HepG2 (cell line): Measurements from ENCODE around the gene FGD4. TPM values are rescaled to one million over a fixed set of nuclear protein-coding genes. Genes with fewer than 3 reads are reported as not detected.

Source experiments
- ATAC-seq: fragments of 200-7000 bp; cut with Tn5 transposase; 3 replicates; pipeline ENCODE4 v1.9.1; 2020; ENCODE audit warnings: mild to moderate bottlenecking, moderate library complexity
- BruUV-seq: library from RNA; stranded (reverse); fragments of 400-500 nt; replicated peaks from 2 replicates; lab custom pipeline; 2021; lab: Mats Ljungman, UMichigan
- CTCF ChIA-PET: fragments of 300-600 bp; formaldehyde crosslinking; extraction: SDS; loops from one replicate; lab custom pipeline; 2021; ENCODE audit warnings: low total read pairs, inconsistent platforms, low intra/inter-chr PET ratio; lab: Yijun Ruan, JAX
- POLR2A ChIA-PET: fragments of 350-600 bp; sonication (Branson Sonifier 250); formaldehyde crosslinking; loops from one replicate; lab custom pipeline; 2020; ENCODE audit warnings: antibody characterized with exemption, inconsistent platforms; lab: Yijun Ruan, JAX
- DNase-seq: peaks from one replicate; pipeline ENCODE4 v3.0.0-alpha.2; 2015; ENCODE audit warnings: low spot score
- FAIRE-seq: peaks from 3 replicates; lab custom pipeline; 2011; peaks lifted over from hg19 to GRCh38; lab: Jason Lieb, UNC
- H2AFZ ChIP-seq: one replicate; pipeline ENCODE4 v1.6.1; 2011; ENCODE audit warnings: low read length, inconsistent platforms
- H3K27ac ChIP-seq: fragments of 300-600 bp; 3 replicates; pipeline ENCODE4 v1.8.0; 2011; ENCODE audit warnings: mixed run types, mild to moderate bottlenecking, mixed read lengths, low read length, inconsistent platforms; ENCODE audit not compliant: insufficient read depth; ENCODE audit errors: extremely low read length
- H3K27me3 ChIP-seq, 2 experiments: fragments of 200-600 bp in 1 of 2; 2 replicates in 1 of 2; 3 replicates in 1 of 2; pipeline versions ENCODE4 v1.6.0 to v1.8.0; 2011; ENCODE audit warnings: low read length in 2 of 2, mild to moderate bottlenecking in 2 of 2, moderate library complexity in 2 of 2, inconsistent platforms in 1 of 2; ENCODE audit not compliant: insufficient read depth in 2 of 2, control insufficient read depth in 1 of 2
- H3K36me3 ChIP-seq, 2 experiments: fragments of 200-600 bp in 1 of 2; replicated peaks in 1 of 2; 2 replicates in 1 of 2; 3 replicates in 1 of 2; pipeline versions ENCODE4 v1.5.1 to v1.8.0; 2011; ENCODE audit warnings: low read length in 2 of 2, inconsistent platforms in 1 of 2; ENCODE audit not compliant: insufficient read depth in 2 of 2, control insufficient read depth in 1 of 2
- H3K4me1 ChIP-seq: 2 replicates; pipeline ENCODE4 v1.5.1; 2012; ENCODE audit warnings: low read length, inconsistent platforms; ENCODE audit not compliant: insufficient read depth
- H3K4me2 ChIP-seq: 2 replicates; pipeline ENCODE4 v1.6.0; 2011; ENCODE audit warnings: low read depth, low read length, inconsistent platforms
- H3K4me3 ChIP-seq, 3 experiments: fragments of 200-600 bp in 1 of 3; sonication (generic), shearing (Covaris generic) in 1 of 3; replicated peaks in 1 of 3; 2 replicates each; pipeline ENCODE4 v1.5.1; 2011 to 2016; ENCODE audit warnings: low read length in 3 of 3, inconsistent platforms in 2 of 3, low read depth in 2 of 3, mild to moderate bottlenecking in 2 of 3, control low read depth in 1 of 3, mixed read lengths in 1 of 3; ENCODE audit not compliant: insufficient read depth in 1 of 3
- H3K79me2 ChIP-seq: one replicate; pipeline ENCODE4 v1.6.1; 2011; ENCODE audit warnings: low read length, inconsistent platforms; ENCODE audit not compliant: insufficient read depth
- H3K9ac ChIP-seq: 2 replicates; pipeline ENCODE4 v1.6.0; 2011; ENCODE audit warnings: mild to moderate bottlenecking, low read depth, low read length, inconsistent platforms; ENCODE audit not compliant: insufficient read depth
- H3K9me3 ChIP-seq: 2 replicates; pipeline ENCODE4 v1.5.1; 2012; ENCODE audit warnings: mild to moderate bottlenecking, low read length
- H4K20me1 ChIP-seq: 2 replicates; pipeline ENCODE4 v1.6.0; 2011; ENCODE audit warnings: inconsistent platforms, mild to moderate bottlenecking, low read length, moderate library complexity; ENCODE audit not compliant: insufficient read depth
- CENPT ChIP-seq: sonication (generic); formaldehyde crosslinking; IDR thresholded peaks from 2 replicates; pipeline ENCODE4 v1.8.0; 2022; ENCODE audit warnings: low read depth, mild to moderate bottlenecking, moderate library complexity, missing genetic modification reagents
- FOXP1 ChIP-seq, 2 experiments: fragments of 450-650 bp in 1 of 2; IDR thresholded peaks; 2 replicates each; pipeline ENCODE4 v1.6.1; 2017 to 2018; ENCODE audit warnings: antibody characterized with exemption in 1 of 2
- HNF4G ChIP-seq, 2 experiments: sonication (generic) in 1 of 2; formaldehyde crosslinking in 1 of 2; IDR thresholded peaks; 2 replicates each; pipeline versions ENCODE4 v1.4.0 to v1.6.1; 2011 to 2020; ENCODE audit warnings: borderline replicate concordance in 2 of 2, low read depth in 2 of 2, mild to moderate bottlenecking in 2 of 2, low read length in 1 of 2, missing genetic modification reagents in 1 of 2, moderate library complexity in 1 of 2
- KLF6 ChIP-seq: IDR thresholded peaks from 2 replicates; pipeline ENCODE4 v1.8.0; 2016; ENCODE audit warnings: missing biosample characterization, missing genetic modification reagents
- ZMAT3 ChIP-seq: sonication (generic); formaldehyde crosslinking; conservative IDR thresholded peaks from 2 replicates; pipeline ENCODE4 v1.7.0; 2021; ENCODE audit warnings: missing genetic modification reagents
- ZNF224 ChIP-seq: sonication (generic); formaldehyde crosslinking; IDR thresholded peaks from 2 replicates; pipeline ENCODE4 v1.5.0; 2020; ENCODE audit warnings: mild to moderate bottlenecking, missing genetic modification reagents
- ZNF570 ChIP-seq: sonication (generic); formaldehyde crosslinking; IDR thresholded peaks from 2 replicates; pipeline ENCODE4 v1.4.0; 2020; ENCODE audit warnings: mild to moderate bottlenecking, missing genetic modification reagents, borderline replicate concordance
- ZNF777 ChIP-seq: sonication (generic); formaldehyde crosslinking; IDR thresholded peaks from 2 replicates; pipeline ENCODE4 v1.4.0; 2020; ENCODE audit warnings: missing genetic modification reagents
- ZNF879 ChIP-seq: sonication (generic); formaldehyde crosslinking; IDR thresholded peaks from 2 replicates; pipeline ENCODE4 v1.8.1; 2023; ENCODE audit warnings: missing genetic modification reagents
- whole genome bisulfite sequencing: methylation state at CpG from one replicate; pipeline ENCODE4 v1.1.6; 2017; ENCODE audit warnings: low lambda C conversion rate; 5-methylcytosine and 5-hydroxymethylcytosine counted together
- in situ Hi-C: cut with HindIII; loops from 2 replicates; pipeline ENCODE4 v1.10.0; 2017; ENCODE audit warnings: low pct_unique_long_range_greater_than_20kb; ENCODE audit not compliant: extremely low pct_ligation_motif_present
- intact Hi-C: fragments of 100-400 bp; cut with micrococcal nuclease; formaldehyde crosslinking; loops from one replicate; pipeline ENCODE4 v1.10.0; 2022; ENCODE audit not compliant: unreplicated experiment
- polyA plus RNA-seq, 8 experiments: library from polyadenylated mRNA; depleted of rRNA in 3 of 8; stranded (reverse) in 7 of 8; unstranded in 1 of 8; fragments of >200 nt; fragmentation: Illumina TruSeq in 4 of 8; extraction: Trizol in 4 of 8; gene quantifications; 2 replicates each; pipeline versions ENCODE4 v1.2.1 to v1.2.3, GENCODE V29; 2011 to 2016; ENCODE audit warnings: low read depth in 4 of 8, missing spikeins in 1 of 8, mixed read lengths in 1 of 8; ENCODE audit not compliant: insufficient read depth in 1 of 8
- total RNA-seq, 5 experiments: library from RNA; depleted of rRNA; stranded (reverse); fragments of >200 nt; fragmentation: Illumina TruSeq; extraction: Trizol; gene quantifications; 2 replicates each; pipeline ENCODE4 v1.2.3, GENCODE V29; 2016; ENCODE audit warnings: low read depth in 1 of 5

Gene FGD4
- total and polyA plus RNA-seq, 2 of the 13 experiments (the other 11 are each of a cell fraction or from before 2014, with no cell fraction given): 4.6 to 6.6 TPM

- TF ChIP-seq HNF4G (IDR thresholded peaks at IDR 0.05; ENCODE audit: borderline replicate concordance, low read depth, low read length) (no peak), HNF4G (CRISPR knock-in tag; IDR thresholded peaks at IDR 0.05; ENCODE audit: borderline replicate concordance, low read depth) (no peak), ZNF570 (CRISPR knock-in tag) (no peak), FOXP1 (IDR thresholded peaks at IDR 0.05) (no peak), FOXP1 (CRISPR knock-in tag; IDR thresholded peaks at IDR 0.05) (no peak; the same call in 1 of the 2 replicates), ZNF777 (CRISPR knock-in tag) (no peak), ZNF224 (CRISPR knock-in tag) (no peak), ZMAT3 (no peak), KLF6 (0 out of 2 replicates have a peak, but pooled peaks have one; percentile 25)
Observed at GRCh38 chr12:32501835-32502333, 102.5 kb downstream of the FGD4 start (continued).

- FAIRE-seq (no peak), ATAC-seq (no peak), DNase-seq (no peak)
- TF ChIP-seq ZNF879 (CRISPR knock-in tag): no peak
- no peak for TF ChIP-seq CENPT
- Histone ChIP-seq H4K20me1 (no peaks in the 10 kb centered on the region), H3K4me2 (peak overlapping the region; percentile 38), H3K4me3 (no peak overlapping the region), H3K27me3 (no peaks in the 10 kb centered on the region; a peak in 1 of 5 replicates), H3K36me3 (no peaks in the 10 kb centered on the region), H3K27ac (peak overlapping the region; percentile 57), H3K9ac (no peak overlapping the region), H3K9me3 (no peaks in the 10 kb centered on the region), H3K4me1 (peaks cover 29% of the 10 kb centered on the region), H3K79me2 (no peaks in the 10 kb centered on the region), H2AFZ (no peak overlapping the region)
- POLR2A ChIA-PET: no interaction called here
- CTCF ChIA-PET: no interaction called here
- no TSS peak for BruUV-seq
- intact Hi-C loops (no loop called here), in situ Hi-C loops (no loop called here)
- 32% methylated on average over 3 of the region's 3 CpGs for WGBS
Observed at GRCh38 chr12:32502693-32503502, 103.5 kb downstream of the FGD4 start.
